Measurements from ENCODE around the gene LYPD5. TPM values are rescaled to one million over a fixed set of nuclear protein-coding genes. Genes with fewer than 3 reads are reported as not detected.
"Not testable (repeated sequence)": the region's sequence is repeated elsewhere in the genome, so short reads cannot be mapped to it uniquely, and the experiment has no call there.

The LYPD5 gene
- total RNA-seq, 1 donor from 2014 or later, result 18.0 TPM

DNA sequence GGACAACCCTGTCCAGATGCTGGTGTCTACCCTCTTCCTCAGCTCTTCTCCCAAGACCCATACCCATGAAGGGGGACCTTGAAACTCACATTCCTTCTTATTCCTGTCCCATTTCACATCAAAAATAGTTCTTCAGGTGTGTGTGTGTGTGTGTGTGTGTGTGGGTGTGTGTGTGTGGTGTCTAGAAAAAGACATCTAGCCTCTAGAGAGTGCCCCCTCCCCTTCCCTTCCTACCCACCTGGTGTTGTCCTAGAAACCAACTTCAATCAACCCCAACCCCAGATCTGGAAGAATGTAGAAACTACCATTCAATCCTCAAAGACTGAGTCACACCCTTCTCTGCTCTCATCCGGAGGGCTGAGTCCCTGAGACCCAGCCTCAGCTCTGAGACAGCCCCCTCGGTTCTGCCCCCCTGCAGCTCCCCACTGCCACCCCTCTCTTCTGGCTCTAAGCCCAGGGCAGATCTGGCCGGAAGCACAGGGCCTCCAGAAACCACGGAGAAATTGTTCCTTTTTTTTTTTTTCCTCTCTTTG lies 25.0 kb downstream of the LYPD5 start:
- no peak for ATAC-seq

GRCh38 chr19:43776286-43776685 lies 26.0 kb downstream of the LYPD5 start:
- ATAC-seq, result no peak

DNA sequence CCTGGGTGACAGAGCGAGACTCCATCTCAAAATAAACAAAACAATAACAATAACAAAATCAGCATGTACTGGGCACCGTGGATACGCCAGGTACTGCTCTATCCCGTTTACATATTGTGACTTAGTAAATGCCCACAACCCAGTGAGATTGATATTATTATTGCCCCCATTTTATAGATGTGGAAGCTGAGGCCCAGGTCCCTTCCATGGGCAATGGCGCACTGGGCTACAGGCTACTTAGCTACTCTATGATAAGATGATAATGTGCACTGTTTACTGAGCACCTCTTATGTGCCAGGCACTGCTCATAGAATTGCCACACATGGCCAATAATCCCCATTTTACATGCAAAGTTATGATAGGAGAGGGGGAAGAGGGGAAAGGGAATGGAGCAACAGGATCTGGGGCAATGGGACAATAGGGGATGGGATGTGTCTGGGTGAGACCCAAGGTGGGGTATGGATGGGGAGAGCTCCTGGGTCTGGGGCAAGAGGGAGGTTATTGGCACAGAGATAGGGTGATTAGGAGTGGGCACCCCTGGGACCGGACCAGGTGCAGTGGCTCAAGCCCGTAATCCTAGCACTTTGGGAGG lies 26.9 kb downstream of the LYPD5 start:
- no peak for ATAC-seq

DNA sequence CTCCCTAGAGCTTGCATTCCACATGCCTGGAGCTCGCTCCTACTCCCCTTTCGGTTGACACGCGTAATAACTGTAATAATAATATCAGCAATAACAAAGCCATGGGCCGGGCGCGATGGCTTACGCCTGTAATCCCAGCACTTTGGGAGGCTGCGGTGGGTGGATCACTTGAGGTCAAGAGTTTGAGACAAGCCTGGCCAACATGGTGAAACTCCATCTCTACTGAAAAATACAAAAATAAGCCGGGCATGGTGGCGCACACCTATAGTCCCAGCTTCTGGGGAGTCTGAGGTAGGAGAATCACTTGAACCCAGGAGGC lies 27.3 kb downstream of the LYPD5 start:
- not testable (repeated sequence) for ATAC-seq

DNA sequence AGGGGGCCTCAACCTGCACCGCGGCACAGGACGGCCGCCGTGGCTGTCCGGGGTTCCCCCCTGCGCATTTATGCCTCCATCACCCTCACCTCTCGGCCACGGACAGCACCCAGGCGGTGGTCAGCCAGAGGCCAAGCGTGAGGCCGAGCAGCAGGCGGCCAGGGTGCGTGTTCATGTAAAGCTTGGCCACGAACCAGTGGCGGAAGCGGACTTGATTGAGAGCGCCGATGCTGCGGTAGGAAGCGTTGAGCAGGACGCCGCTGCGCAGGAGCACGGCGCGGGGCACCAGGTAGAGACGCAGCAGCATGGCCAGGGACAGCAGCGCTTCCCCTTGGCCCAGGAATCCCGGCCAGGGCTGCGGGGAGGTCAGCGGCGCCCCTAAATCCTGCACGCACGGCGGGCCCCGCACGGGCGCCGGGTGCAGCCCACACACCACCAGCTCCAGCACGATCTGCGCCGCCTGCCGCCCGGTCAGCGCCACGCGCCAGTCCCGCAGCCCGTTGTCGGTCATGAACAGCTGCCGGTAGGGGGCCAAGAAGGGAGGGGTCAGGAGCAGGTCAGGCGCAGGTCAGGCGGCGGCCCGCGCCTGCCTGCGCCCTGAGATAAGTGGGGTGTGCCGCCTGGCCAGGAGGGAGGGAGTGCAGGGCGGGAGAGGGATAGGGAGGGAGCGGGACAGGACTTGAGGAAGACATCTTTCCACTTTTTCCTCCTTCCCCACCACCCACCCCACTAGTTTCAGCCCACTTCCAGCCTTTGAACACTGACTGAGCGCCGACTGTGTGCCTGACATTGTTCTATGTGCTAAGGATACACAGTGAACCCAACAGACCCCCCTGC lies 27.9 kb downstream of the LYPD5 start:
- peak; percentile 3 for ATAC-seq

- no peak for ATAC-seq
These were observed 28.5 kb downstream of the LYPD5 start for GRCh38 chr19:43773725-43774102.

DNA sequence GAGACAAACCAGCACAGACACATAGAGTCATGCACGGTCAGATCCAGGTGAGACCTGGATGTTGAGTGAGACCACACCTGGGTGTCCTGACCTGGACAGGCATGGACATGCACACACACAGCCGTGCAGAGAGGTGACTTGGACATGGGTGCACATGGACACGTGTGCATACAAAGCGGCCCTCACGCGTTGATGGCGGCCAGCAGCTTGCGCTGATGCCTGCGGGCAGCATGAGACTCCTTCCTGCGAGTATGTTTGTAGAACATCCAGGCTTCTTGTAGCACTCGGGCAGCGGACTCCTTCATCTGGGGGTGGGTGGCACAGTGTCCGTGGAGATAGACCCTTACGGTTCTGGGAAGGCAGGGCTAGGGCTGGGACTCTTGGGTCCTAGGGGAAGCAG lies 33.0 kb downstream of the LYPD5 start:
- ATAC-seq, result no peak

DNA sequence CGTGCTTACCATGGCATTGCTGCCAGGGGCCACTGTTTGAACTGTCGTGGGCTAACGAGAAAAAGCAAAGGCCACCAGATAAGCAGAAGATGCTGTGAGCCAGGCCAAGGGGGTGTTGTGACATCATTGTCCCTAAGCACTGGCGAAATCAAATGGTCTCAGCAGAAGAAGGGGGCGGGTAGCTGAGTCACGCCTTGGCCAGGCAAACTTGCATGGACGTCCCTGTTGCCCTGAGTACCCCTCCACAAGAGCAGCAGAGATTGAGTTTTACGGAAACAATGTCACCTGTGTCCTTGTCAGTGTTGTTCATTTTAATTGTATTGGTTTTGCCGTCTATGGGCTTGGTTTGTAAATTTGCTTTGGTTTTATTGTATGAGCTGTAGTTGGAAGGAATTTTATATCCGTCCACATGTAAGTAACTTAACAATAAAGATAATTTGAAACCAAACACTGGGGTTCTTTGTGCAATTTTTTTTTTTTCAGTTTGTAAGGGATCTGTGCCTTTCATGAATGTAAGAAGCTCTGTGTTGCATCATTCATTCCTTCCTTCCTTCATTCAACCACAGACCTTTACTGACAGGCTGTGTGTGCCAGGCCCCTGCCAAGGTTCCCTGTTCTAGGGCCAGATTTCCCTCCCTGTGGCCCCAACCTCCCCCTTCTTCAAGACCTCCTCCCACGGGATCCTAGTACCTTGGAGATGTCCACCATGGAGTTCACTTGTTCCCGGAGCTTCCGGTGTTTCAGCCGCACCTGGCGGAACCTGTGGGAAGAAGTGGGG lies 33.8 kb downstream of the LYPD5 start:
- ATAC-seq, result no peak

GRCh38 chr19:43767818-43768217 lies 34.4 kb downstream of the LYPD5 start:
- no peak for ATAC-seq

- ATAC-seq, result no peak
These were observed 34.9 kb downstream of the LYPD5 start for GRCh38 chr19:43767316-43767715.

- ATAC-seq, result no peak
These were observed 35.5 kb downstream of the LYPD5 start for GRCh38 chr19:43766755-43767043.

DNA sequence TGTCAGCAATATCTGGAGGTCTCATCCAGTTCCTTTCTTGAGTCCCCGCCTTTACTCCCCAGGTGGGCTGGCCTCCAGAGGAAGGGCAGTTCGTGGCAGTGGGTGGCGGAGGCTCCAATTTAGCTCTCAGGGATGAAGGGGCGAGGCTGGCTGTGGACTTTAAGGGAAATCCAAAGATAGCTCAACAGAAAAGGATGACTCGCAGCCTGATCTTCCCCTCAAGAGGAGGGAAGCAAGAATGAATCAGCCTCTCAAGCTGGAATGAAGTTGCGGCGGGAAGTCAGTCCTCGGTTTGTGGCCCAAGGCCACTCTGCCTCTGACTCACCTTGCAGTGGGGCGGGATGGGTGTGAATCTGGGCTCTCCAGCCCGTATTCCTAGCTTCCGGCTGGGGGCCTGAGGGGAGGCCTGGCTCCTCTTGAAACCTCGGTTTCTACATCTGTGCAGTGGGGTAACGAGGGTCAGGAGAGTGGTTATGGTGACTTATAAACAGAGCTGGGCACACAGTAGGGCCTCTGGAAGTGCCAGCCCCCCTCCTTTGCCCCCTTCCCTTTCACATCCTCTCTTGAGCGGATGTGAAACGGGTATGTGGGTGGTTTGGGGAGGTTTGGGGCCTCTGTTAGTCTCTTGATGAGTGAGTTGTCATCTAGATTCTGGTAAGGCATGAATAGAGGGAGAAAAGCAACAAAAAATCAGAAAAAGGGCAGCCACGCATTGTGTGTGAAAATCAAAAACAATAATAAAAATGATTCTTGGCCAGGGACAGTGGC lies 37.0 kb downstream of the LYPD5 start:
- peak; percentile 85 for ATAC-seq

- not testable (repeated sequence) for ATAC-seq
These were observed 37.6 kb downstream of the LYPD5 start for GRCh38 chr19:43764684-43765083.

DNA sequence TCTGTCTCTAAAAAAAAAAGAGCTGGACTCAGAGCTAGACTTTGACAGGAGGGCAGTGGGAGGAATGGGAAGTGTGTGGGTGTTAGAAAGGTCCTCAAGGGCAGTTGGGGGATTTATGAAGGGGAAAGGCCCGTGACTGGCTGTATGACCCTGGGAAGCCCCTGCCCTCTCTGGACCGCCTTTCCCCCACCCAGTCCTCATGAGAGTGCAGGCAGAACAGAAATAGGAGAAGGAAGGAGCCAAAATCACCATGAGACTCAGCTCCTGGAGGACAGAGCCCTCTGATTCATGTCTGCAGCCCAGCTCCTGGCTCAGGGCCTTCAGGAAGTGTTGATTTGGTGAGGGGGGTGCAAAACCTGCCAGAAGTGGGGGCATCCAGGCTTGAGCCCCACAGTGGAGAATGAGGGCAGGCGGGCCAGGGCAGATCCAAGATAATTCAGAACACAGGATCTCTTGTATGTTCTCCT lies 38.7 kb downstream of the LYPD5 start:
- ATAC-seq, result no peak

- ATAC-seq, result no peak
These were observed 39.4 kb downstream of the LYPD5 start for GRCh38 chr19:43762814-43763213.

DNA sequence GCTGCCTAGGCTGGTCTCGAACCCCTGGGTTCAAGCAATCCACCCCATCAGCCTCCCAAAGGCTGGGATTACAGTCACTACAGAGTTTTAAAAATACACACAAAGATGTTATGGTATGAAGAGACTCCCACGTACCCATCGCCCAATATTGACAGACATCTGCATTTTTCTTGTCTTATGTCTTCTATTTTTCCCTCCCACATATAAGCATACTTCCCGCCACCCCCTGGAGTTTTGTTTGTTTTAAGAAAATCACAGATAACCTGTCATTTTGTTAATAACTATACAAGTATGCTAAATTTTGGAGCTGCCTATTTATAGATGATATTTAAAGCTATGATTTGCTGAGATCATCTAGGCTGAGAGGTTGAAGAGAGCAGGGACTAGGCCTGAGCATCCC lies 41.3 kb downstream of the LYPD5 start:
- no peak for ATAC-seq

DNA sequence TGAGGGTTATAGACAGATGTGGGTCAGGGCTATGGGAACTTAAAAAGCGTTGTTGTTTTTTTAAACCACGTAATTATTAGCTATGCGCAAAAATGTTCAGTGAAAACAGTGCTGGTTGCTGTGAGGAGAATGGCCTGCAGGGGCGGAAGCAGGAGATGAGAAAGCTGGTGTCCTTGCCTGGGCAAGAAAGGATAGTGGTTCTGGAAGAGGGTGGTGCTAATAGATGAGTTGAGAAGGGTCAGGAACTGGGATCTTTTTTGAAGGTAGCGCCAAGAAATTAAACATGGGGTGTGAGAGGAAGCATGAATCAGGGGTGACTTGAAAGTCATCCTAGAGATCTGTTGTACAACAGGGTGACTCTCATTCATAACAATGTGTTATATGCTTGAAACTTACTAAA lies 42.7 kb downstream of the LYPD5 start:
- peak; percentile 45 for ATAC-seq

DNA sequence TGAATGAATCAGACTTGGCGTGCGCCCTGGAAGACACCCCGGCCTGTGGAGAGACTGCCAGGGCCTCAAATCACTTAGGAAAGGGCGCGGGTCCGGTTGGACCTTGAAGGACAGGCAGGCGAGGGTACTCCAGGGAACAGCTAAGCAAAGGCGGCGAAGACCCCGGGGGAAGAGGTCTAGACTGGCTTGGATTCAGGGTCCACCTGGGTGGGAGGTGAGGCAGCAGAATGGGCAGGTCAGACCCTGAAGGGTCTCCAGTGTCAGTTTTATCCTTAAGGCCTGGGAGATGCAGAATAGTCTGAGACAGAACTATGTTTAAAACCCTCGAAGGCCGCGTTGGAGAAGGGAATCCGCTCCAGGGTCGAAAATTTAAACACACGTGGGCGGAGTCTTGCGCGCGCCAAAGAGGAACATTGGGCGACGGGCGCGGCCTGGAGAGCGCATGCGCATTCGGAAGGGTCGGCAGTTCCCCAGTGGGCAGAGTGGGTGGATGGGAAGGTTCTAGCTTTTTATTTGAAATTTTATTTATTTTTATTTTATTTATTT lies 46.9 kb downstream of the LYPD5 start:
- peak; percentile 6 for ATAC-seq

DNA sequence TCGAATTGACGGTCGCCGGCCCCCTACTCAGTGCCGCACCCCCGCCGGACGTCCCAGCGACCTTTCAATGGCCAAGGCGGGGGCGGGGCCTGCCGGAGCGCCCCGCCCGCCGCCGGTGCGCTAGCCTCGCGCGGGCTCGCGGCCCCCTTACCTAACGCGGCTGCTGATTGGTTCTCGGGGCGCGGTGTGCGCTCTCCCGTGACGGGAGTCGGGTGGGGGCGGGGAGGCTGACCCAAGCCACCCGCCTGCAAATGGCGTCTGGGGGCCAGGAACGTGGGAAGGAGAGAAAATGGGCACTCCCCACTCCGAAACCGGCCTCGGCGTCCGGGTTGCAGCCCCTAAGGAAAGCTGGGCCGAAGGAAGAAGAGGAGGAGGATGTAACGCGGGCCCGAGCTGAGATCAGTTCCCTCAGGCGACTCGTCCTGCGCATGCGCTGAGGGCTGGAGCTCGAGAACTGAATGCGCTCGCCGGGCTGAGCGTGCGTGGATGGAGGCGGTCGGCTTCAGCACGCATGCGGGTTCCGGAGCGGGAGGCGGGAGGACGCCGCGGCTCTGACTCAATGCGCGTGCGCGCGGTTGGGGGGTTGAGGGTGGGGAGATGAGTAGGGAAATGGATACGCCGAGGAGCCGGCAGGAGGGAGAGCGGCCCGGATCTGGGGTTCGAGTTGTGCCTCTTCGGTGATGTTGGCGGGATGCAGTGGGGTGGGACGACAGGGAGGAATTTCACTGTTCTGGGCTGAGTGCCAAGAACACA lies 47.6 kb downstream of the LYPD5 start, which contains the start of gene SMG9:
TSS of gene SMG9 (minus strand) at position 460 of the 753 bp plus-strand sequence. CDS start 4,221 bp downstream, outside the sequence.
- ATAC-seq, result peak; percentile 80

- no peak for ATAC-seq
These were observed 48.1 kb downstream of the LYPD5 start for GRCh38 chr19:43754253-43754502.

DNA sequence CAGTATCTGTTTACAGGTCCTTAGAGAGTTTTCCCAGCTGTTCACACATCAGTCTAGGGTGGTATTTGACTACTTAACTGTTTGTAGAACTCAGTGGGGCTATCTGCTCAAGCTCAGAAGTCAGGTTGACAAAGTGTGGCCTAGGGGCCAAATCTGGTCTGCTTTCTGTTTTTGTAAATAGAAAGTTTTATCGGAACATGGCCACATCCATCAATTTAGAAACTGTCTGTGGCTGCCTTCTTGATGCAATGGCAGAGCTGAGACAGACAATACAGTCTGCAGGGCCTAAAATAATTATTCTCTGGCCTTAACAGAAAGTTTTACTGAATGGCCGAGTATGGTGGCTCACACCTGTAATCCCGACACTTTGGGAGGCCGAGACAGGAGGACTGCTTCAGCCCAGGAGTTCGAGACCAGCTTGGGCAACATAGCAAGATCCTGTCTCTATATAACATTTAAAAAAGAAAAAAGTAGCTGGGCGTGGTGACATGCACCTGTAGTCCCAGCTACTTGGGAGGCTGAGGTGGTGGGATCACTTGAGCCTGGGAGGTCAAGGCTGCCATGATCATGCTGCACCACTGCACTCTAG lies 49.9 kb downstream of the LYPD5 start:
- no peak for ATAC-seq
